ENCODE measurements around the gene OR56B1. TPM values are rescaled to one million over a fixed set of nuclear protein-coding genes. Genes with fewer than 3 reads are reported as not detected.

Gene OR56B1
- total RNA-seq, 4 donors from 2014 or later, result not detected

GRCh38 chr11:5737670-5738392 is 1.6 kb downstream of the OR56B1 start:
- H3K36me3 ChIP-seq, result no peaks in the 10 kb centered on the region
- no peaks in the 10 kb centered on the region for H3K4me1 ChIP-seq
- no peak overlapping the region for H3K27ac ChIP-seq
- no peaks in the 10 kb centered on the region for H3K27me3 ChIP-seq
- WGBS, result 88% methylated on average over 6 of the region's 6 CpGs
- no peak overlapping the region for H3K4me3 ChIP-seq
- no peak for DNase-seq (ENCODE audit: low spot score in 2 of 2)
- no peak for TF ChIP-seq CTCF (IDR thresholded peaks at IDR 0.05)
- no peak for TF ChIP-seq POLR2AphosphoS5 (IDR thresholded peaks at IDR 0.05)
- no peak for TF ChIP-seq POLR2A (IDR thresholded peaks at IDR 0.05)
- TF ChIP-seq EP300 (IDR thresholded peaks at IDR 0.05), result no peak
- H3K9me3 ChIP-seq, result no peaks in the 10 kb centered on the region

- Histone ChIP-seq H3K4me3 (no peak overlapping the region), H3K4me1 (no peaks in the 10 kb centered on the region), H3K27me3 (no peaks in the 10 kb centered on the region), H3K36me3 (no peaks in the 10 kb centered on the region), H3K27ac (no peak overlapping the region), H3K9me3 (no peaks in the 10 kb centered on the region)
- DNase-seq (ENCODE audit: low spot score in 2 of 2), result no peak
- 42% methylated on average over 1 of the region's 1 CpG for WGBS
- TF ChIP-seq EP300 (IDR thresholded peaks at IDR 0.05), result no peak
- no peak for TF ChIP-seq POLR2A (IDR thresholded peaks at IDR 0.05)
- no peak for TF ChIP-seq CTCF (IDR thresholded peaks at IDR 0.05)
These were observed 2.2 kb downstream of the OR56B1 start for GRCh38 chr11:5738431-5738830.

GRCh38 chr11:5746614-5747013 is 10.4 kb downstream of the OR56B1 start:
- no peak for DNase-seq (ENCODE audit: low spot score in 2 of 2)
- no peak overlapping the region for H3K4me3 ChIP-seq
- 71% methylated on average over 3 of the region's 3 CpGs for WGBS
- no peaks in the 10 kb centered on the region for H3K36me3 ChIP-seq
- no peak overlapping the region for H3K27ac ChIP-seq
- no peak for TF ChIP-seq POLR2AphosphoS5 (IDR thresholded peaks at IDR 0.05)
- no peak for TF ChIP-seq CTCF (IDR thresholded peaks at IDR 0.05)
- no peak for TF ChIP-seq EP300 (IDR thresholded peaks at IDR 0.05)
- TF ChIP-seq POLR2A (IDR thresholded peaks at IDR 0.05), result no peak
- H3K27me3 ChIP-seq, result no peaks in the 10 kb centered on the region
- no peaks in the 10 kb centered on the region for H3K9me3 ChIP-seq
- no peaks in the 10 kb centered on the region for H3K4me1 ChIP-seq

- no peak overlapping the region for H3K27ac ChIP-seq
- H3K4me1 ChIP-seq, result no peaks in the 10 kb centered on the region
- no peak for DNase-seq (ENCODE audit: low spot score in 2 of 2)
- H3K36me3 ChIP-seq, result no peaks in the 10 kb centered on the region
- TF ChIP-seq POLR2A (IDR thresholded peaks at IDR 0.05) (no peak), POLR2AphosphoS5 (IDR thresholded peaks at IDR 0.05) (no peak), EP300 (IDR thresholded peaks at IDR 0.05) (no peak), CTCF (IDR thresholded peaks at IDR 0.05) (no peak)
- no peaks in the 10 kb centered on the region for H3K27me3 ChIP-seq
- no peaks in the 10 kb centered on the region for H3K9me3 ChIP-seq
- H3K4me3 ChIP-seq, result no peak overlapping the region
- WGBS, result 79% methylated on average over 3 of the region's 3 CpGs
These were observed 13.6 kb downstream of the OR56B1 start for GRCh38 chr11:5749836-5750235.

- no peaks in the 10 kb centered on the region for H3K27me3 ChIP-seq
- H3K4me1 ChIP-seq, result no peaks in the 10 kb centered on the region
- TF ChIP-seq EP300 (IDR thresholded peaks at IDR 0.05), result no peak
- H3K27ac ChIP-seq, result no peak within 1 kb of the TSS
- WGBS, result 94% methylated on average over 1 of the region's 1 CpG
- no peak within 1 kb of the TSS for H3K4me3 ChIP-seq
- no peak for DNase-seq (ENCODE audit: low spot score in 2 of 2)
- no peaks in the 10 kb centered on the region for H3K36me3 ChIP-seq
- H3K9me3 ChIP-seq, result no peaks in the 10 kb centered on the region
These were observed 17.7 kb downstream of the OR56B1 start, which contains the start of gene OR52N4 for GRCh38 chr11:5753943-5754342. OR52N4 (plus strand) TSS chr11:5754243; CDS start chr11:5754741, 498 bp downstream.
